ENCODE results near the gene C4orf50. TPM values are rescaled to one million over a fixed set of nuclear protein-coding genes. Genes with fewer than 3 reads are reported as not detected.

C4orf50 gene
- total and polyA plus RNA-seq, 2 of the 13 experiments (the other 11 are each of a cell fraction or from before 2014, with no cell fraction given): not detected

DNA sequence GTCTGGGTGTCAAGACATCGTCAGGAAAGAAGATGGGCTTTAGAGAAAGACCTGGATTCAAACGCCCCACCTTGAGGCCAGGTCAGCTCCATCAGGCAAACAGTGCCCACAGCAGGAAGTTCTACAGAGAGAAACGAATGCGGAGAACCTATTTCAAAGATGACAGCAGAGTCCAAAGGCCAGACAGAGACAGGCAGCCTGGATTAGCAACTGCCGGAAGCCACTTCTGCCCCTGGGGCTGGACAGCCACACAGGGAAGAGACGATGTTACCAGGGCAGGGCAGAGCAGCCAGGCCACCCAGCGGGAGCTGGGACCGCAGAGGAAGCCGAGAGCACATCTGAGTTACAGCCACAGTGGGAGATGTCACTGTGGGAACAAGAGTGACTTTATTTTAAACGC, 1.2 kb downstream of the C4orf50 start (continued):
- peak; percentile 74 for TF ChIP-seq GABPB1 (CRISPR knock-in tag; IDR thresholded peaks at IDR 0.05)
- TF ChIP-seq, protein P1, sequence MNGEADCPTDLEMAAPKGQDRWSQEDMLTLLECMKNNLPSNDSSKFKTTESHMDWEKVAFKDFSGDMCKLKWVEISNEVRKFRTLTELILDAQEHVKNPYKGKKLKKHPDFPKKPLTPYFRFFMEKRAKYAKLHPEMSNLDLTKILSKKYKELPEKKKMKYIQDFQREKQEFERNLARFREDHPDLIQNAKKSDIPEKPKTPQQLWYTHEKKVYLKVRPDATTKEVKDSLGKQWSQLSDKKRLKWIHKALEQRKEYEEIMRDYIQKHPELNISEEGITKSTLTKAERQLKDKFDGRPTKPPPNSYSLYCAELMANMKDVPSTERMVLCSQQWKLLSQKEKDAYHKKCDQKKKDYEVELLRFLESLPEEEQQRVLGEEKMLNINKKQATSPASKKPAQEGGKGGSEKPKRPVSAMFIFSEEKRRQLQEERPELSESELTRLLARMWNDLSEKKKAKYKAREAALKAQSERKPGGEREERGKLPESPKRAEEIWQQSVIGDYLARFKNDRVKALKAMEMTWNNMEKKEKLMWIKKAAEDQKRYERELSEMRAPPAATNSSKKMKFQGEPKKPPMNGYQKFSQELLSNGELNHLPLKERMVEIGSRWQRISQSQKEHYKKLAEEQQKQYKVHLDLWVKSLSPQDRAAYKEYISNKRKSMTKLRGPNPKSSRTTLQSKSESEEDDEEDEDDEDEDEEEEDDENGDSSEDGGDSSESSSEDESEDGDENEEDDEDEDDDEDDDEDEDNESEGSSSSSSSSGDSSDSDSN (CRISPR knock-in tag; IDR thresholded peaks at IDR 0.05): 0 out of 2 replicates have a peak, but pooled peaks have one; percentile 37
- TF ChIP-seq EHMT2 (IDR thresholded peaks at IDR 0.05; ENCODE audit: borderline replicate concordance, low read depth, low read length): no peak
- peak; percentile 21; the same call in 1 of the 2 replicates for TF ChIP-seq GABPA (IDR thresholded peaks at IDR 0.05; ENCODE audit: low read depth, low read length)
- TF ChIP-seq GABPA (CRISPR knock-in tag; IDR thresholded peaks at IDR 0.05; ENCODE audit: low read depth): peak; percentile 67; the same call in 1 of the 2 replicates
- peak; percentile 89 for TF ChIP-seq HNF4A (CRISPR knock-in tag; IDR thresholded peaks at IDR 0.05)
- TF ChIP-seq KAT8 (CRISPR knock-in tag; IDR thresholded peaks at IDR 0.05): 0 out of 2 replicates have a peak, but pooled peaks have one; percentile 11
- peak; percentile 71 for TF ChIP-seq ZNF629 (CRISPR knock-in tag; conservative IDR thresholded peaks at IDR 0.05)
- TF ChIP-seq ZNF549 (CRISPR knock-in tag; IDR thresholded peaks at IDR 0.05): peak; percentile 92; the same call in 1 of the 2 replicates
- no peak for TF ChIP-seq PAX8 (CRISPR knock-in tag; IDR thresholded peaks at IDR 0.05; ENCODE audit: borderline replicate concordance)
- peak; percentile 62 for TF ChIP-seq MIER2 (CRISPR knock-in tag; IDR thresholded peaks at IDR 0.05)
- TF ChIP-seq, protein P2, sequence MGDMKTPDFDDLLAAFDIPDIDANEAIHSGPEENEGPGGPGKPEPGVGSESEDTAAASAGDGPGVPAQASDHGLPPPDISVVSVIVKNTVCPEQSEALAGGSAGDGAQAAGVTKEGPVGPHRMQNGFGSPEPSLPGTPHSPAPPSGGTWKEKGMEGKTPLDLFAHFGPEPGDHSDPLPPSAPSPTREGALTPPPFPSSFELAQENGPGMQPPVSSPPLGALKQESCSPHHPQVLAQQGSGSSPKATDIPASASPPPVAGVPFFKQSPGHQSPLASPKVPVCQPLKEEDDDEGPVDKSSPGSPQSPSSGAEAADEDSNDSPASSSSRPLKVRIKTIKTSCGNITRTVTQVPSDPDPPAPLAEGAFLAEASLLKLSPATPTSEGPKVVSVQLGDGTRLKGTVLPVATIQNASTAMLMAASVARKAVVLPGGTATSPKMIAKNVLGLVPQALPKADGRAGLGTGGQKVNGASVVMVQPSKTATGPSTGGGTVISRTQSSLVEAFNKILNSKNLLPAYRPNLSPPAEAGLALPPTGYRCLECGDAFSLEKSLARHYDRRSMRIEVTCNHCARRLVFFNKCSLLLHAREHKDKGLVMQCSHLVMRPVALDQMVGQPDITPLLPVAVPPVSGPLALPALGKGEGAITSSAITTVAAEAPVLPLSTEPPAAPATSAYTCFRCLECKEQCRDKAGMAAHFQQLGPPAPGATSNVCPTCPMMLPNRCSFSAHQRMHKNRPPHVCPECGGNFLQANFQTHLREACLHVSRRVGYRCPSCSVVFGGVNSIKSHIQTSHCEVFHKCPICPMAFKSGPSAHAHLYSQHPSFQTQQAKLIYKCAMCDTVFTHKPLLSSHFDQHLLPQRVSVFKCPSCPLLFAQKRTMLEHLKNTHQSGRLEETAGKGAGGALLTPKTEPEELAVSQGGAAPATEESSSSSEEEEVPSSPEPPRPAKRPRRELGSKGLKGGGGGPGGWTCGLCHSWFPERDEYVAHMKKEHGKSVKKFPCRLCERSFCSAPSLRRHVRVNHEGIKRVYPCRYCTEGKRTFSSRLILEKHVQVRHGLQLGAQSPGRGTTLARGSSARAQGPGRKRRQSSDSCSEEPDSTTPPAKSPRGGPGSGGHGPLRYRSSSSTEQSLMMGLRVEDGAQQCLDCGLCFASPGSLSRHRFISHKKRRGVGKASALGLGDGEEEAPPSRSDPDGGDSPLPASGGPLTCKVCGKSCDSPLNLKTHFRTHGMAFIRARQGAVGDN (CRISPR knock-in tag; IDR thresholded peaks at IDR 0.05): peak; percentile 28
- peak; percentile 22; the same call in 1 of the 2 replicates for TF ChIP-seq ZNF644 (CRISPR knock-in tag; IDR thresholded peaks at IDR 0.05; ENCODE audit: low read depth)

Measured in HepG2 (cell line).